Osteocyte (in vitro differentiated cells): Measurements from ENCODE around the gene PREP. TPM values are rescaled to one million over a fixed set of nuclear protein-coding genes. Genes with fewer than 3 reads are reported as not detected.

Source experiments
- DNase-seq: peaks from one replicate; pipeline ENCODE4 v3.0.0; 2021; ENCODE audit warnings: mixed read lengths; ENCODE audit not compliant: unreplicated experiment; ENCODE audit errors: extremely low spot score
- H3K27ac Mint-ChIP-seq: one replicate; pipeline ENCODE4 v1.8.0; 2021; ENCODE audit warnings: mild to moderate bottlenecking, mixed read lengths; ENCODE audit not compliant: unreplicated experiment
- H3K27me3 Mint-ChIP-seq: one replicate; pipeline ENCODE4 v1.8.0; 2021; ENCODE audit warnings: mixed read lengths; ENCODE audit not compliant: unreplicated experiment
- H3K36me3 Mint-ChIP-seq: one replicate; pipeline ENCODE4 v1.8.0; 2021; ENCODE audit warnings: mixed read lengths; ENCODE audit not compliant: unreplicated experiment
- H3K4me1 Mint-ChIP-seq: one replicate; pipeline ENCODE4 v1.8.0; 2021; ENCODE audit warnings: mixed read lengths; ENCODE audit not compliant: unreplicated experiment
- H3K4me3 Mint-ChIP-seq: one replicate; pipeline ENCODE4 v1.8.0; 2021; ENCODE audit warnings: mild to moderate bottlenecking, moderate library complexity, mixed read lengths; ENCODE audit not compliant: unreplicated experiment
- H3K9me3 Mint-ChIP-seq: one replicate; pipeline ENCODE4 v1.8.0; 2021; ENCODE audit warnings: mixed read lengths; ENCODE audit not compliant: unreplicated experiment
- total RNA-seq: library from RNA; stranded (reverse); gene quantifications from 2 replicates; pipeline ENCODE4 v1.2.1, GENCODE V29; 2021
- TF ChIP-seq, protein P1 (sequence below): fragments of 200-600 bp; sonication (generic); IDR thresholded peaks from 2 replicates; pipeline ENCODE4 v1.5.0; 2021; ENCODE audit warnings: antibody characterized with exemption, mild to moderate bottlenecking, moderate library complexity

PREP gene
- total RNA-seq, 1 donor from 2014 or later = 36.9 TPM

DNA sequence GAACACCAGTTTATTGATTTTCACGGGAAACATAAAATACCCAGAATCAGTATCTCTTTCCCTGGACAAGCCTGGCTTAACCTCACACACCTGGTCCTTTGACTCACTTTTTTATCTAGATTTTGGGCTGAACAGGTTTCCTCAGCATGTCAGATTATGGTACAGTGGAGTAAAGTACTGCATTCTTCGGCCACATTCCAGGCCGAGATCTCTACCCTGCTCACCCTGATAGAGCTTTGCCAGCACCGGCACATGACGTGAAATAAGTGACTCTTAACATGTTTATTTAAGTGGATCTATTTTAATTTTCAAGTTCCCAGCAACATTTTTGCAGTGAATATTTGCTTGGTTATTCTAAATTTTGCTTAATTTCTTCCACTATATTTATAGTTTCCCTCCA is 144.1 kb downstream of the PREP start:
- TF ChIP-seq, protein P1, sequence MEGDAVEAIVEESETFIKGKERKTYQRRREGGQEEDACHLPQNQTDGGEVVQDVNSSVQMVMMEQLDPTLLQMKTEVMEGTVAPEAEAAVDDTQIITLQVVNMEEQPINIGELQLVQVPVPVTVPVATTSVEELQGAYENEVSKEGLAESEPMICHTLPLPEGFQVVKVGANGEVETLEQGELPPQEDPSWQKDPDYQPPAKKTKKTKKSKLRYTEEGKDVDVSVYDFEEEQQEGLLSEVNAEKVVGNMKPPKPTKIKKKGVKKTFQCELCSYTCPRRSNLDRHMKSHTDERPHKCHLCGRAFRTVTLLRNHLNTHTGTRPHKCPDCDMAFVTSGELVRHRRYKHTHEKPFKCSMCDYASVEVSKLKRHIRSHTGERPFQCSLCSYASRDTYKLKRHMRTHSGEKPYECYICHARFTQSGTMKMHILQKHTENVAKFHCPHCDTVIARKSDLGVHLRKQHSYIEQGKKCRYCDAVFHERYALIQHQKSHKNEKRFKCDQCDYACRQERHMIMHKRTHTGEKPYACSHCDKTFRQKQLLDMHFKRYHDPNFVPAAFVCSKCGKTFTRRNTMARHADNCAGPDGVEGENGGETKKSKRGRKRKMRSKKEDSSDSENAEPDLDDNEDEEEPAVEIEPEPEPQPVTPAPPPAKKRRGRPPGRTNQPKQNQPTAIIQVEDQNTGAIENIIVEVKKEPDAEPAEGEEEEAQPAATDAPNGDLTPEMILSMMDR = no peak
- no peaks in the 10 kb centered on the region for H3K9me3 Mint-ChIP-seq
- no peak overlapping the region for H3K27ac Mint-ChIP-seq

GRCh38 chr6:105257340-105257739 is 145.5 kb downstream of the PREP start:
- Mint-ChIP-seq H3K27ac (no peak overlapping the region), H3K4me1 (no peaks in the 10 kb centered on the region), H3K4me3 (no peak overlapping the region), H3K27me3 (peaks cover 6% of the 10 kb centered on the region), H3K9me3 (no peaks in the 10 kb centered on the region), H3K36me3 (no peaks in the 10 kb centered on the region)
- no peak for DNase-seq
- TF ChIP-seq, protein P1 = no peak

More for the DNA sequence above, 144.1 kb downstream of the PREP start:
- Mint-ChIP-seq H3K4me1 (no peaks in the 10 kb centered on the region), H3K4me3 (no peak overlapping the region), H3K27me3 (peaks cover 6% of the 10 kb centered on the region), H3K36me3 (no peaks in the 10 kb centered on the region)
- DNase-seq = no peak

GRCh38 chr6:105256619-105257018 is 146.3 kb downstream of the PREP start:
- Mint-ChIP-seq H3K27ac (no peak overlapping the region), H3K4me3 (no peak overlapping the region), H3K9me3 (no peaks in the 10 kb centered on the region), H3K27me3 (peaks cover 12% of the 10 kb centered on the region), H3K36me3 (no peaks in the 10 kb centered on the region), H3K4me1 (no peaks in the 10 kb centered on the region)
- no peak for DNase-seq
- TF ChIP-seq, protein P1 = no peak

- Mint-ChIP-seq H3K27ac (no peak overlapping the region), H3K36me3 (no peaks in the 10 kb centered on the region), H3K27me3 (peaks cover 12% of the 10 kb centered on the region), H3K9me3 (no peaks in the 10 kb centered on the region), H3K4me3 (no peak overlapping the region), H3K4me1 (no peaks in the 10 kb centered on the region)
- TF ChIP-seq, protein P1 = no peak
- DNase-seq = no peak
Measured at GRCh38 chr6:105253787-105254186, 149.1 kb downstream of the PREP start.

DNA sequence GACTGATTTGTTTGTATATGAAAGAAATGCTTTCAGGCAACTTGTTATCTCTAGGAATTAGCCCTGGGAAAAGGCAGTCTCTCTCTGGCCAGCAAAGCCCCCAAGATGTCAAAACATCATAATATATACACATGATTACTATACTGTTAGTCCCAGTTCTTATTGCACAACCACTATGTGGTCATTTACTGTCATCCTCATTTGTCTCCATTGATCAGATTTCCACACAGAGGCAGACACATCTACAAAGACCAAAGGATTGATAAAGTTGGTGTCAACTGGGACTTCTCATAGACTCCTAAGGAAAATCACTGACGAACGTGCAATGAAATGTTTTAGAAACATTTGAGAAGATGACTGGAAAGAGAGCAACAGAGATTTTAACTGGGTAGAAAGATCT is 151.2 kb downstream of the PREP start:
- Mint-ChIP-seq H3K36me3 (no peaks in the 10 kb centered on the region), H3K27ac (no peak overlapping the region), H3K9me3 (no peaks in the 10 kb centered on the region), H3K4me1 (no peaks in the 10 kb centered on the region), H3K4me3 (no peak overlapping the region), H3K27me3 (peaks cover 18% of the 10 kb centered on the region)
- TF ChIP-seq, protein P1 = no peak
- DNase-seq = no peak
